GM23338 (cell line): ENCODE measurements around the gene COL6A1. TPM values are rescaled to one million over a fixed set of nuclear protein-coding genes. Genes with fewer than 3 reads are reported as not detected.

Source experiments
- ATAC-seq: fragments of 200-7000 bp; cut with Tn5 transposase; 3 replicates; pipeline ENCODE4 v1.9.1; 2020
- DNase-seq: peaks from one replicate; pipeline ENCODE4 v3.0.0-alpha.2; 2015; ENCODE audit warnings: low spot score
- H2AFZ ChIP-seq: fragments of 200-600 bp; sonication (generic); 2 replicates; pipeline ENCODE4 v1.8.0; 2016; ENCODE audit warnings: antibody characterized with exemption, mild to moderate bottlenecking, moderate library complexity
- H3F3A ChIP-seq: fragments of 200-600 bp; sonication (generic); replicated peaks from 2 replicates; pipeline ENCODE4 v1.8.0; 2017; ENCODE audit warnings: antibody characterized with exemption, mixed run types, low read depth
- H3K27ac ChIP-seq: fragments of 200-600 bp; sonication (generic); 2 replicates; pipeline ENCODE4 v1.6.1; 2016; ENCODE audit warnings: low read depth
- H3K27me3 ChIP-seq: fragments of 200-600 bp; sonication (generic); 2 replicates; pipeline ENCODE4 v1.8.0; 2016; ENCODE audit warnings: mild to moderate bottlenecking, mixed run types, moderate library complexity; ENCODE audit not compliant: insufficient read depth
- H3K36me3 ChIP-seq: fragments of 200-600 bp; sonication (generic); 2 replicates; pipeline ENCODE4 v1.8.0; 2016; ENCODE audit warnings: mild to moderate bottlenecking; ENCODE audit not compliant: insufficient read depth
- H3K4me1 ChIP-seq: fragments of 200-600 bp; sonication (generic); 2 replicates; pipeline ENCODE4 v1.8.0; 2016; ENCODE audit warnings: mild to moderate bottlenecking, moderate library complexity; ENCODE audit not compliant: insufficient read depth
- H3K4me2 ChIP-seq: fragments of 200-600 bp; sonication (generic); 2 replicates; pipeline ENCODE4 v1.7.1; 2017; ENCODE audit warnings: mixed run types
- H3K4me3 ChIP-seq: fragments of 200-600 bp; sonication (generic); 2 replicates; pipeline ENCODE4 v1.6.1; 2016; ENCODE audit warnings: mixed run types
- H3K79me2 ChIP-seq: fragments of 200-600 bp; sonication (generic); replicated peaks from 2 replicates; pipeline ENCODE4 v1.8.0; 2017; ENCODE audit warnings: mild to moderate bottlenecking; ENCODE audit not compliant: insufficient read depth
- H3K9me2 ChIP-seq: fragments of 200-600 bp; sonication (generic); 2 replicates; pipeline ENCODE4 v1.8.0; 2017; ENCODE audit not compliant: insufficient read depth
- H4K20me1 ChIP-seq: fragments of 200-600 bp; sonication (generic); replicated peaks from 2 replicates; pipeline ENCODE4 v1.8.0; 2017; ENCODE audit warnings: mild to moderate bottlenecking; ENCODE audit not compliant: insufficient read depth
- H3K27ac Mint-ChIP-seq: 2 replicates; pipeline ENCODE4 v1.8.0; 2020; ENCODE audit warnings: inconsistent platforms, mild to moderate bottlenecking, moderate library complexity, mixed read lengths
- H3K27me3 Mint-ChIP-seq: 3 replicates; pipeline ENCODE4 v1.8.0; 2022; ENCODE audit warnings: low read depth, mild to moderate bottlenecking, moderate library complexity, mixed read lengths, inconsistent platforms; ENCODE audit not compliant: insufficient read depth, poor library complexity
- H3K36me3 Mint-ChIP-seq: 3 replicates; pipeline ENCODE4 v1.8.0; 2021; ENCODE audit warnings: low read depth, mild to moderate bottlenecking, inconsistent platforms, moderate library complexity, mixed read lengths
- H3K4me1 Mint-ChIP-seq: 3 replicates; pipeline ENCODE4 v1.8.0; 2020; ENCODE audit warnings: mild to moderate bottlenecking, inconsistent platforms, mixed read lengths
- H3K4me3 Mint-ChIP-seq: 3 replicates; pipeline ENCODE4 v1.8.0; 2021; ENCODE audit warnings: moderate library complexity, mild to moderate bottlenecking, inconsistent platforms, mixed read lengths
- H3K9me3 Mint-ChIP-seq: 3 replicates; pipeline ENCODE4 v1.8.0; 2020; ENCODE audit warnings: moderate library complexity, mild to moderate bottlenecking, inconsistent platforms, mixed read lengths
- CREB1 ChIP-seq: fragments of 250-450 bp; sonication (Bioruptor Pico); IDR thresholded peaks from 2 replicates; pipeline ENCODE4 v1.5.0; 2020; ENCODE audit warnings: low read depth, mild to moderate bottlenecking, moderate library complexity
- ETS1 ChIP-seq: IDR thresholded peaks from 2 replicates; pipeline ENCODE4 v1.6.1; 2016; ENCODE audit warnings: antibody characterized with exemption
- EZH2 ChIP-seq: fragments of 200-600 bp; sonication (generic); IDR thresholded peaks from one replicate; pipeline ENCODE4 v1.8.0; 2017; ENCODE audit warnings: antibody characterized with exemption, mild to moderate bottlenecking, low read depth; ENCODE audit not compliant: unreplicated experiment
- EZH2phosphoT487 ChIP-seq: fragments of 200-600 bp; sonication (generic); IDR thresholded peaks from one replicate; pipeline ENCODE4 v1.8.1; 2018; ENCODE audit warnings: antibody characterized with exemption; ENCODE audit not compliant: unreplicated experiment
- POLR2AphosphoS5 ChIP-seq: IDR thresholded peaks from 2 replicates; pipeline ENCODE4 v1.6.1; 2016; ENCODE audit warnings: antibody characterized with exemption, low read depth
- STAT1 ChIP-seq: IDR thresholded peaks from one replicate; pipeline ENCODE4 v1.6.1; 2016; ENCODE audit warnings: antibody characterized with exemption; ENCODE audit not compliant: unreplicated experiment
- ZNF114 ChIP-seq: fragments of 250-450 bp; sonication (Bioruptor Pico); IDR thresholded peaks from 2 replicates; pipeline ENCODE4 v1.5.0; 2020; ENCODE audit warnings: mild to moderate bottlenecking, moderate library complexity
- ZNF331 ChIP-seq: fragments of 250-450 bp; sonication (Bioruptor Pico); IDR thresholded peaks from 2 replicates; pipeline ENCODE4 v1.5.0; 2020; ENCODE audit warnings: low read depth, mild to moderate bottlenecking, moderate library complexity
- polyA plus RNA-seq: library from polyadenylated mRNA; unstranded; fragments of >200 nt; fragmentation: Nextera tagmentation; extraction: Ambion mirVana; gene quantifications from 2 replicates; pipeline ENCODE4 v1.2.1, GENCODE V29; 2016
- total RNA-seq: library from RNA; depleted of rRNA; stranded (reverse); fragments of >200 nt; shearing (Covaris generic); gene quantifications from 2 replicates; pipeline ENCODE4 v1.2.3, GENCODE V29; 2014
- TF ChIP-seq, protein P1 (sequence below): IDR thresholded peaks from one replicate; pipeline ENCODE4 v1.6.1; 2018; ENCODE audit warnings: antibody characterized with exemption; ENCODE audit not compliant: unreplicated experiment
- TF ChIP-seq, protein P2 (sequence below), 2 experiments: fragments of 200-600 bp in 1 of 2; sonication (generic) in 1 of 2; conservative IDR thresholded peaks; 2 replicates each; pipeline versions ENCODE4 v1.5.1 to v1.6.1; 2016 to 2017; ENCODE audit warnings: antibody characterized with exemption in 2 of 2, low read depth in 2 of 2, mild to moderate bottlenecking in 2 of 2, moderate library complexity in 1 of 2

The COL6A1 gene
- total and polyA plus RNA-seq, 2 experiments from 2014 or later, result 76.0 to 180 TPM

GRCh38 chr21:46006547-46007491, 25.2 kb downstream of the COL6A1 start:
- no peak for DNase-seq
- no peak overlapping the region for H3K4me3 Mint-ChIP-seq
- Histone ChIP-seq H3K36me3 (0 out of 2 replicates have a peak, but pooled peaks cover 6% of the 10 kb centered on the region), H3F3A (no peaks in the 10 kb centered on the region), H3K4me2 (no peak overlapping the region), H3K79me2 (no peaks in the 10 kb centered on the region), H3K4me1 (no peaks in the 10 kb centered on the region), H3K4me3 (no peak overlapping the region), H4K20me1 (no peaks in the 10 kb centered on the region; the same call in 1 of the 2 replicates), H2AFZ (no peak overlapping the region), H3K27me3 (no peaks in the 10 kb centered on the region), H3K27ac (no peak overlapping the region), H3K9me2 (no peaks in the 10 kb centered on the region)
- TF ChIP-seq EZH2phosphoT487 (no peak), STAT1 (no peak), POLR2AphosphoS5 (no peak)
- TF ChIP-seq, protein P1, sequence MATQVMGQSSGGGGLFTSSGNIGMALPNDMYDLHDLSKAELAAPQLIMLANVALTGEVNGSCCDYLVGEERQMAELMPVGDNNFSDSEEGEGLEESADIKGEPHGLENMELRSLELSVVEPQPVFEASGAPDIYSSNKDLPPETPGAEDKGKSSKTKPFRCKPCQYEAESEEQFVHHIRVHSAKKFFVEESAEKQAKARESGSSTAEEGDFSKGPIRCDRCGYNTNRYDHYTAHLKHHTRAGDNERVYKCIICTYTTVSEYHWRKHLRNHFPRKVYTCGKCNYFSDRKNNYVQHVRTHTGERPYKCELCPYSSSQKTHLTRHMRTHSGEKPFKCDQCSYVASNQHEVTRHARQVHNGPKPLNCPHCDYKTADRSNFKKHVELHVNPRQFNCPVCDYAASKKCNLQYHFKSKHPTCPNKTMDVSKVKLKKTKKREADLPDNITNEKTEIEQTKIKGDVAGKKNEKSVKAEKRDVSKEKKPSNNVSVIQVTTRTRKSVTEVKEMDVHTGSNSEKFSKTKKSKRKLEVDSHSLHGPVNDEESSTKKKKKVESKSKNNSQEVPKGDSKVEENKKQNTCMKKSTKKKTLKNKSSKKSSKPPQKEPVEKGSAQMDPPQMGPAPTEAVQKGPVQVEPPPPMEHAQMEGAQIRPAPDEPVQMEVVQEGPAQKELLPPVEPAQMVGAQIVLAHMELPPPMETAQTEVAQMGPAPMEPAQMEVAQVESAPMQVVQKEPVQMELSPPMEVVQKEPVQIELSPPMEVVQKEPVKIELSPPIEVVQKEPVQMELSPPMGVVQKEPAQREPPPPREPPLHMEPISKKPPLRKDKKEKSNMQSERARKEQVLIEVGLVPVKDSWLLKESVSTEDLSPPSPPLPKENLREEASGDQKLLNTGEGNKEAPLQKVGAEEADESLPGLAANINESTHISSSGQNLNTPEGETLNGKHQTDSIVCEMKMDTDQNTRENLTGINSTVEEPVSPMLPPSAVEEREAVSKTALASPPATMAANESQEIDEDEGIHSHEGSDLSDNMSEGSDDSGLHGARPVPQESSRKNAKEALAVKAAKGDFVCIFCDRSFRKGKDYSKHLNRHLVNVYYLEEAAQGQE, result no peak
- H3K9me3 Mint-ChIP-seq, result peaks cover 19% of the 10 kb centered on the region
- ATAC-seq, result no peak
- peaks cover 3% of the 10 kb centered on the region for H3K27me3 Mint-ChIP-seq
- H3K36me3 Mint-ChIP-seq, result peaks cover 10% of the 10 kb centered on the region
- no peaks in the 10 kb centered on the region for H3K4me1 Mint-ChIP-seq
- H3K27ac Mint-ChIP-seq, result no peak overlapping the region

DNA sequence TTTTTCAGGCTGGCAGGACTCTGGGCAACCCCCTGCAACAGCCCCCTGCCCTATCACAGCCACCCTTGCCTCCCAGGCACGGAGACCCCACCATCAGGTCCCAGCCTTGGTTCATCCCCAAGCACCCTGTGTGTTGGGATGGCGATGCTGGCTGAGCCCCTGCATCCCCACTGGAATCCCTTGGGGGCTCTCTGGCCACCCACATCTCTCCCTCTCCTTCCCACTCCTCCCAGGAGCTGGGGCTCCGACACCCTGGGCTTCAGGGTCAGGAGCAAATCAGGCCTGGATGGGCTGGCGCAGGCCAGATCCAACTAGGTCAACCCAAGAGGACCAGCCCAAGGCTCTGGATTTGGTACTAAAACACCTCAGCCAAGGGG, 25.9 kb downstream of the COL6A1 start:
- DNase-seq (no peak), ATAC-seq (no peak)
- Histone ChIP-seq H3K4me1 (no peaks in the 10 kb centered on the region), H3F3A (no peaks in the 10 kb centered on the region), H3K4me2 (no peak overlapping the region), H3K9me2 (no peaks in the 10 kb centered on the region), H3K79me2 (no peaks in the 10 kb centered on the region), H2AFZ (no peak overlapping the region), H3K4me3 (no peak overlapping the region), H3K27ac (no peak overlapping the region), H3K36me3 (0 out of 2 replicates have a peak, but pooled peaks cover 6% of the 10 kb centered on the region), H3K27me3 (no peaks in the 10 kb centered on the region), H4K20me1 (no peaks in the 10 kb centered on the region; the same call in 1 of the 2 replicates)
- Mint-ChIP-seq H3K9me3 (peaks cover 19% of the 10 kb centered on the region), H3K4me1 (no peaks in the 10 kb centered on the region), H3K36me3 (peaks cover 10% of the 10 kb centered on the region), H3K4me3 (no peak overlapping the region), H3K27ac (no peak overlapping the region), H3K27me3 (peaks cover 3% of the 10 kb centered on the region)
- no peak for TF ChIP-seq EZH2phosphoT487
- TF ChIP-seq ZNF331 (CRISPR knock-in tag), result no peak
- TF ChIP-seq POLR2AphosphoS5, result no peak
- no peak for TF ChIP-seq ETS1
- TF ChIP-seq, protein P2, sequence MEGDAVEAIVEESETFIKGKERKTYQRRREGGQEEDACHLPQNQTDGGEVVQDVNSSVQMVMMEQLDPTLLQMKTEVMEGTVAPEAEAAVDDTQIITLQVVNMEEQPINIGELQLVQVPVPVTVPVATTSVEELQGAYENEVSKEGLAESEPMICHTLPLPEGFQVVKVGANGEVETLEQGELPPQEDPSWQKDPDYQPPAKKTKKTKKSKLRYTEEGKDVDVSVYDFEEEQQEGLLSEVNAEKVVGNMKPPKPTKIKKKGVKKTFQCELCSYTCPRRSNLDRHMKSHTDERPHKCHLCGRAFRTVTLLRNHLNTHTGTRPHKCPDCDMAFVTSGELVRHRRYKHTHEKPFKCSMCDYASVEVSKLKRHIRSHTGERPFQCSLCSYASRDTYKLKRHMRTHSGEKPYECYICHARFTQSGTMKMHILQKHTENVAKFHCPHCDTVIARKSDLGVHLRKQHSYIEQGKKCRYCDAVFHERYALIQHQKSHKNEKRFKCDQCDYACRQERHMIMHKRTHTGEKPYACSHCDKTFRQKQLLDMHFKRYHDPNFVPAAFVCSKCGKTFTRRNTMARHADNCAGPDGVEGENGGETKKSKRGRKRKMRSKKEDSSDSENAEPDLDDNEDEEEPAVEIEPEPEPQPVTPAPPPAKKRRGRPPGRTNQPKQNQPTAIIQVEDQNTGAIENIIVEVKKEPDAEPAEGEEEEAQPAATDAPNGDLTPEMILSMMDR (conservative IDR thresholded peaks at IDR 0.05; ENCODE audit: low read depth in 2 of 2), result no peak
- TF ChIP-seq EZH2, result no peak
- TF ChIP-seq STAT1, result no peak
- TF ChIP-seq ZNF114 (CRISPR knock-in tag), result no peak
- no peak for TF ChIP-seq CREB1
